Activated T-cell treated with anti-CD3 and anti-CD28 coated beads for 4 hours (primary cell): ENCODE data around the gene TRIM10.

Experiments used
- DNase-seq: peaks from one replicate; pipeline ENCODE4 v3.0.0-alpha.2; 2020

The TRIM10 gene, protein sequence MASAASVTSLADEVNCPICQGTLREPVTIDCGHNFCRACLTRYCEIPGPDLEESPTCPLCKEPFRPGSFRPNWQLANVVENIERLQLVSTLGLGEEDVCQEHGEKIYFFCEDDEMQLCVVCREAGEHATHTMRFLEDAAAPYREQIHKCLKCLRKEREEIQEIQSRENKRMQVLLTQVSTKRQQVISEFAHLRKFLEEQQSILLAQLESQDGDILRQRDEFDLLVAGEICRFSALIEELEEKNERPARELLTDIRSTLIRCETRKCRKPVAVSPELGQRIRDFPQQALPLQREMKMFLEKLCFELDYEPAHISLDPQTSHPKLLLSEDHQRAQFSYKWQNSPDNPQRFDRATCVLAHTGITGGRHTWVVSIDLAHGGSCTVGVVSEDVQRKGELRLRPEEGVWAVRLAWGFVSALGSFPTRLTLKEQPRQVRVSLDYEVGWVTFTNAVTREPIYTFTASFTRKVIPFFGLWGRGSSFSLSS

DNA sequence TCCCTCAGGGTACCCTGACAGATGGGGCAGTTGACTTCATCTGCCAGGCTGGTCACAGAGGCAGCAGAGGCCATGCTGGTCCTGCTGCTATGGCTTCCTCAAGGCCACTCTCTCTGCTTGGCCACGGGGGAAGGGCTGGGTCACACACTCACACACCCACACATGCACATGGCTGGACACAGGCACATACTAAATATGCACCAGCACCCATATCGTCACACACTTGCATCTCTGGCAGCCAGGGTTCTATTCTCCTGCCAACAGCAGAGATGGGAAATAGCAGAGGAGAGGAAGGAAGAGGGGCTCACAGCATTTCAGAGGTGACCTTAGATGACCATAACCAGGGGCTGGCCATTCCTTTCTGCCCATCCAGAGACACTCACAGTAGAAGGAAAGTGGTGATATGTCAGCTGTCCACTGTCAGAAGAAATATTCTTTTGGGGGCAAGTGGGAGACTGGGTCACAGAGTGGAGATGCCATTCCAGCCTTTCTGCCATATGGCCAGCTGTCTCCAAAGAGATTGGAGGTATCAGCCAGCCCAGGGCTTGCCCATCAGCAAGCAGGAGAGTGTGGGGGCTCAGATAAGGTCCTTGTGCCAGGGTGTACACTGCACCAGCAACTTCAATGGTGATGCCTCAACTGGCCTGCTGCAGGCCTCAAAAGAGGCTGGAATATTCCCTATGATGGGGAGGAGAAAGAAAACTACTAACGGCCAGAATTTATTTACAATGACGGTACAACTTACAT lies at the start of gene TRIM10:
TRIM10 (minus strand) TSS at position 427 of the 747 bp plus-strand sequence; CDS start at position 74, 353 bp downstream.
- DNase-seq, result no peak

GRCh38 chr6:30207619-30208295 lies 46.7 kb upstream of the TRIM10 start:
- DNase-seq, result no peak

DNA sequence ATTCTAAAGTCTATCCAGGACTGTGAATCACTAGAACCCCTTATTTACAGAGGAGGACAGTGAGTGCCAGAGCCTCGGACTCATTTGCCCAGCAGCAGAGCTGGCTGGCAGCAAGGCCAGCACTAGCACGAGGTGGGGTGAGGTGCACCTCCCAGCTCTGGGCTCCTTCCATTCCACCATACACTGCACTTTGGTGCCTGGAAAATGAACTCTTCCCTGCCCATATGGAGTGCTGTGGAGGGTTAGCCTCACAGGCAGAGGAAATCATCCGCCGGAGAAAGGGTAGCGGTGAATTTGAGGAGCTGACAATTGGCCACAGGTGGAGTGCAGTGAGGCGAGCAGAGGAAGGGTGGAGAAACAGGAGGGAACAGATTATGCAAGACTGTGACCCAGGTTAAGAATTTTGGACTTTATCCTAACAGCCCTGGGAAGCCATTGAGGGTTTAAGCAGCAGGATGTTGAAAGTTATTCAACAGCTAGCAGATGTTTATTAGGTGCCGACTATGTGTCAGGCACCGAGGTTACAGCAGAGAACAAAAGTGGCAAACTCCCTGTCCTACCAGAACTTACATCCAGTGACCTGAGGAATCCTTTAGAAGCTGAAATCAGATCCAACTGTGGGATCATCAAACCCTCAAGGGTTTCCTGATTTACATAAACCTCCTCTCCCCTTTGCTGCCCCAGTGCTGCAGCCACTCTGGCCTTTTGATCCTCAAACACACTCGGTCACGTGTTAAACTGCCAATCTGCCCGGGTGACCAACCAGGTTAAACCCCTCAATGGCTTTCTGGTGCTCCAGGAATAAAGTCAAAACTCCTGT lies 46.0 kb upstream of the TRIM10 start:
- no peak for DNase-seq

DNA sequence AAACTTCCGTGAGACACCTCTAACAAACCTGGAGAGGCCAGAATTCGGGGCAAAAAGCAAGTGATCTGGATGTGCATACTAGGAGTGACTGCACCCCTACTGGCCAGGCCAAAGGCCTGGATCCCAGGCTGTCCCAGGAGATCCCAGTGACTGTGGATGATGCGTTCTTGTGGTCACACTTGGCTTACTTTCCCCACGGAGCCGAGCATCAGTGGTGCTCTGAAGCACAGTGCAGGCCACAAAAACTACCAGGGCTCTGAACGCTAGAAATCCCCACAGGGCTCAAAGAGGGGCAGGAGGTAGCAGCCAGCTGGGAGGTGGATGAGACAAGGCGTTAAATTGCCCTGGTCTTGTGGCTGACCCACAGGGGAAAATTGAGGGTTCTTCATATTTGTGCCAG lies 45.1 kb upstream of the TRIM10 start:
- no peak for DNase-seq

- DNase-seq, result no peak
These were observed 43.1 kb upstream of the TRIM10 start for GRCh38 chr6:30204116-30204515.

GRCh38 chr6:30202366-30202765 lies 41.4 kb upstream of the TRIM10 start:
- DNase-seq, result no peak

- no peak for DNase-seq
These were observed 39.7 kb upstream of the TRIM10 start for GRCh38 chr6:30200551-30201281.

DNA sequence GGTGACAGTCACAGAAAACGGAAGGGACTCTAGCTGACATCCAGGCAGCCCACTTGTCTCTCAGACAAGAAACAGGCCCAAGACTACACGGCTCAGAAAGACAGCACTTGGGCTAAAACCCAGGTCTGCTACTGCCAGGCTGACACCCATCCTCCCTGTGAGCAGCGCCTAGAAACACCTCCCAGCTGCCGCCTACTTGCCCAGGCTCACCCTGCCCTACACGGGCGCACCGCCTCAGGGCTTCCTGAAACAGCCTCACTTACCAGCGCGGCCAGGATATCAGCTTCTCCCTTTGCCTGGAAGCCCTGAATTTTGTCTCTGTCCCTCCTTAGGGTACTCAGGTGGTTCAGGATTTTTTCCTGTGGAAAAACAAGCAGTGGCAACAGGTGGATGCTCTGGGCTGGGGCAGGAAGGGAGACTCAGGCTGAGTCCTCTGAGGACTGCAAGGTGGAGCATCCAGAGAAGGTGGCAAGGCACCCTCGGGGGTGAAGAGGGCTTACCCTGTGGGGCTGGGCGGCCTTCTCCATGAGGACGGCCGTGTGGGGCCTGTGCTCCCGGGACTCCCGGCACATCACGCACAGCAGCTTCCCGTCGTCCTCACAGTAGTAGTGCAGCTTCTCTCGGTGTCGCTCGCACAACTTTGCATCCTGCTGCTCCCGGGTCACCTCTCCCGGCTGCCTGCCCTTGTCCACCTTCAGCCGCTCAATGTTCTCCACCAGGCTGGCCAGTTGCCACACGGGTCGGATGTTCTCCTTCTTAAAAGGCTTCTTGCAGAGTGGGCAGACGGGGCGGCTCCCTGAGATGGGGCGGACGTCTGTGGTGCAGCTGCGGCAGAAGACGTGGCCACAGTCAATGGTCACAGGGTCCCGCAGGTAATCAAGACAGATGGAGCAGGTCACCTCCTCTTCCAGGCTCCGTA lies 37.4 kb upstream of the TRIM10 start:
- DNase-seq, result no peak

DNA sequence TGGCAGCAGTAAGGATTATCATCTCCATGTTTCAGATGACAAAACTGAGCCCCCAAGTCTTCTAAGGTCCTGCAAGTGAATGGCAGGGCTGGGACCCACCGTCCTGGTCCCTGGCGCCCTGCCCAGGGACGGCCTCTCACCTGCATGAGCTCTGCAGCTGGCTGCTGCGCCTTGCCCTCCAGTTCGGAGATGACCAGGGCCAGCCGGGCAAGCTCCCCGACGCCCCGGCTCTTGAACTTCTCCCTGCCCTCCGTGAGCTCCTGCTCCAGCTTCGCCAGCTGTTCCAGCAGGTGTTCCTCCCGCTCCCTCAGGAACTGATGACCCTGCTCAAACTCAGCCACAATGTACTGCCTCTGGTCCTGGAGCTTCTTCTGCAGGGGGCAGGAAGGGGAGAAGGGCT lies 35.4 kb upstream of the TRIM10 start:
- no peak for DNase-seq

GRCh38 chr6:30195951-30196350 lies 34.9 kb upstream of the TRIM10 start:
- DNase-seq, result no peak

DNA sequence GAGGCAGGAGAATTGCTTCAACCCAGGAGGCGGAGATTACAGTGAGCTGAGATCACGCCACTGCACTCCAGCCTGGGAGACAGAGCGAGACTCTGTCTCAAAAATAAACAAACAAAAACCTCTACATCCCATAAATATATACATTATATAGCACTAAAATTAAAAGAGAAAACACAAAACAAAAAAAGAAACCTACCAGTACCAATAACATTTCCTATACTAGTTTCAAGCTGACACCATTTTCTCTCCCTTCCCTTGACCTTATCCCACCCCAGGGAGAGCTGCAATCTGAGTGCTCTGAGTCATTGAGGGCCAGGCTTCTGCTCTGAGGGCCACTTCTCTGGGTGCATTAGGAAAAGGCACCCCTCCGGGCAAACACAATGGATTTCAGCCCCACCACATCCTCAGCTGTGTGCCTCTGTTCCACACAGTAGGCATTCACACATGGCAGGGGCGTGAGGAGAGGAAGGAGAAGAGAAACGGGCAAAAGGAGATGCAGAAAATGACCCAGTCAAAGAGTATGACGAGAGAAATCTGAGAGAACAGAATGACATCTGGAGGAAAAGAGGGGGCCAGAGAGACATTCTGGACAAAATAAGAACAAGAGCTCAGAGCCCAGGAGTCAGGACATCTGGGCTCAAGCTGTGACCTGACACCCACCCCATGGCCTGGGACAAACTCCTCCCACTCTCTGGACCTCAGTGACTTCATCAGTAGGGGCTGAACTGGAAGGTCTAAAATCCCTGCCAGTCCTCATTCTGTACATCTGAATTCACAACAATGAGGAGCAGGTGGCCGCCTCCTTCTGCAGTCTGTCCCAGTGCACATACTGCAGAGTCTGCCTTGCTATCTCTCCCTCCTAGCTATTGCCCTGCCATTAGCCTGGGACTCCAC lies 34.0 kb upstream of the TRIM10 start:
- DNase-seq, result no peak

DNA sequence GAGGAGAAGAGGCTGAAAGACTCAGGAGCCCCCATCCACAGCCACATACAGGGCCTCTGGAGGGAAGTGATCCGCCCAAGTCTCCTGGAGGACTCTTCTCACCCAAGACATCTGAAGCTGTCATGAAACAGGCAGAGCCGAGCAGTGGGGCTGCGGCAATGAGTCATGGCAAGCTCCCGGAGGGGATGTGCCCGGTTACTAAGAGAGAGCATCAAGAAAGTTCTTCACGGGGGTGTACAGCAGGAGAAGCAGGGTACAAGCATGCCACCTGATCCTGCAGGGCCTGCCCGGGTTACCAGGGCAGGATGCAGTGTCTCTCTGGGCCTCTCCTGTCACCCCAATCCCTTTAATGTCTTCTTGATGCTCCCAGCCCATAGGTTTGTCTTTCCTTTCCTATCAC lies 31.1 kb upstream of the TRIM10 start:
- no peak for DNase-seq

- DNase-seq, result no peak
These were observed 27.5 kb upstream of the TRIM10 start for GRCh38 chr6:30188541-30188940.

DNA sequence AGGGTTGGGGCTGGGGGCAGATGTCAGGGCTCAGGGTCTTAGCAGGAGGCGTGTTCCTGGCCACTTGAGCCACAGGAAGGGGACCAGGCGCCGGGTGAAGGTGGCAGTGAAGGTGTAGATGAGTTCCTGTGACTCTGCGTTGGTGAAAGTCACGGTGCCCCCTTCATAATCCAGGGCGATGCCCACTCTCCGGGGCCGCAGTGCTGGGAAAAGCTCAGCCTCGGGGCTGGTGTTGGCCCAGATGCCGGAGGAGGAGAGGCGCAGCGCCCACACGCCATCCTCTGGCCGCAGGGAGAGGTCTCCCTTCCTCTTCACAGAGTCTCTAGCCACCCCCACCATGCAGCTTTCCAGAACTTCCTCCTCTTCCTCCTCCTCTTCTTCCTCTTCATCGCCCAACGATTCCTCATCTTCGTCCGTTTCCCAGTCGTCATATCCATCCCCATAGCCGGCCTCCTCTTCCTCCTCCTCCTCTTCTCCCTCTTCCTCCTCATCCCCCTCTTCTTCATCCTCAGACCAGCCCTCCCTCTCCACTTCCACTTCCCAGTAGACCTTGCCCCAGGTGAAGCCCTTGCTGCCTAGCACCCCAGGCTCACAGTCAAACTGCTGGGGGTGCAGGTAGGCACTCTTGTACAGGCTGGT lies 25.0 kb upstream of the TRIM10 start:
- no peak for DNase-seq

DNA sequence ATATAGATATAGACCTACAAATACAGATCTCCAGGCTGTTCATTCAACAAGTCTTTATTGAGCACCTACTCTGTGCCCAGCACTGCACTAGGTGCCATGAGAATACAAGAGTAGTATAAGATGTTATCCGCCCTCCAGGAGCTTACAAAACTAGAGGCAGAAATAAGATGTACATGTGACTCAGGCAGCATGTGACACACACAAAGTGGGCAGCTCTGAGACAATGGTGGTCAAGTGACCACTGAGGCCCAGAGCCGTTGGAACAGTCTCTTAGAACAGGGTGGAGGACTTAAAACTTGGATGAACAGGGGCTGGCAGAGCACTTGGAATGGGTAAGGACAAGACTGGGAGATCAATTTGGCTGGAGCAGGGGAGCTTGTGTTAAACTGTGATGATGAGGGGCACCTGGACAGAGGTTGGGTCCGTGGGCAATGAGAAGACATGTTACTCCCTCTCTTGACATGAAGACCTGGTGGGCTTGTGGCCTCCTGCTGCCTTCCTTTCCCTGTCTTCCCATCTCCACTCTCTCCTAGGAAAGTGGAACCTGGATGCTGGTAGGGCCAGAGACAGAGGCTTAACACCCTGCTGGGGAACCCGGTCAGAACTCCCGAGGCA lies 23.5 kb upstream of the TRIM10 start:
- DNase-seq, result no peak

GRCh38 chr6:30180145-30180544 lies 19.1 kb upstream of the TRIM10 start:
- DNase-seq, result no peak

DNA sequence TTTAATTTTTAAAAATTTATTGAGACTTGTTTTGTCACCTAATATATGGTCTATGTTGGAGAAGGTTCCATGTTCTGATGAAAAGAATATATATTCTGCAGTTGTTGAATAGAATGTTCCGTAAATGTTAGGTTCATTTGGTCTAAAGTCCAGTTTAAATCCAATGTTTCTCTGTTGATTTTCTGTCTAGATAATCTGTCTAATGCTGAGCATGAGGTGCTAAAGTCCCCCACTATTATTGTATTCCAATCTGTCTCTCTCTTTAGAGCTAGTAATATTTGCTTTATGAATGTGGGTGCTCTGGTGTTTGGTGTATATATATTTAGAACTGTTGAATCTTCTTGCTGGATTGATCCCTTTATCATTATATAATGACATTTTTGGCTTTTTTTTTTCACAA lies 17.8 kb upstream of the TRIM10 start:
- no peak for DNase-seq

DNA sequence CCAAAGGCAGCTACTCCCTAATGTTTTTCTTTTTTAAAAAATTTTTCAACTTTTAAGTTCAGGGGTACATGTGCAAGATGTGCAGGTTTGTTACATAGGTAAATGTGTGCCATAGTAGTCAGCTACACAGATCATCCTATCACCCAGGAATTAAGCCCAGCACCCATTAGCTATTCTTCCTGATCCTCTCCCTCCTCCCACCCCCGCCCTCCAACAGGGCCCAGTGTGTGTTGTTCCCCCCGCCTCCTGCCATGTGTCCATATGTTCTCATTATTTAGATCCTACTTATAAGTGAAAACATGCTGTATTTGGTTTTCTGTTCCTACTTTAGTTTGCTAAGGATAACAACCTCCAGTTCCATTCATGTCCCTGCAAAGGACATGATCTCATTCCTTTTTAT lies 14.8 kb upstream of the TRIM10 start:
- no peak for DNase-seq

- no peak for DNase-seq
These were observed 11.7 kb upstream of the TRIM10 start for GRCh38 chr6:30172681-30173080.
